ENCODE results near the gene DUSP9.
"Not testable (repeated sequence)": the region's sequence is repeated elsewhere in the genome, so short reads cannot be mapped to it uniquely, and the experiment has no call there.

The DUSP9 gene

DNA sequence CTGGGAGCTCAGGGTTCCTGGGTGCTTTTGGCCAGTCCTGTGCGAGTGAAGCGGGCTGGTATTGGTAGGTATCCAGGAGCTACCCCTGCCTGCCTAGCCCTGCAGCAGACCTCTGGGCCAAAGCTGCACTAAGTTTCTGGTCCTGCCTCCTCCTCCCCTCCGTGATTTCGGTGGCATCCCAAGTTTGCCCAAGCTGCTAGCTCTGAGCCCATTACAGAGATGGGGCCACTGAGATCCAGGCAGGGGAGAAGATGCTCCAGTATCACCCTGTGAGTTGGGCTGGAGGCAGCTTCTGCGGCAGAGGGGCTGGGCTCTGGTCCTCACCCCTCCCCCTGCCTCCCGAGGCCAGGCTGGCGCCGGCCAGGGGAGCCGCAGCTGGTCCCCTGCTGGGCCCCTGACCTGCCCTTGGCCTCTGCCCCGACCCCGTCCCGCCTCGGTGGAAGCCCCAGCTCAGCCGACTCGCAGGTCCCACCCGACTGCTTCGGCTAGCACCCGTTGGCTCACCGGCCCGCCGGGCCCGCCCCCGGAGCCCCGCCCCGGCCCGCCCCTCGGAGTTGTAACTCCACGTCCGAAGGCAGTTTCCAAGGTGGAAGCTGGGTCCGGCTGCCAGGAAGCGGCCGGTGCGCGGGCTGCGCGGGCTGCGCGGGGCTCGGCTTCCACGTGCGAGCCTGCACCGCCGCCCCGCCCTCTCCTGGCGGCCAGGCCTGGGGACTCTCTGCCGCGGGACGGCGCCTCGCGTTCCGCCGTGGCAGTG is at the start of gene DUSP9:
TSS of gene DUSP9 (plus strand) at position 584 of the 754 bp plus-strand sequence. CDS start 751 bp downstream, outside the sequence.
- DNase-seq = no peak

DNA sequence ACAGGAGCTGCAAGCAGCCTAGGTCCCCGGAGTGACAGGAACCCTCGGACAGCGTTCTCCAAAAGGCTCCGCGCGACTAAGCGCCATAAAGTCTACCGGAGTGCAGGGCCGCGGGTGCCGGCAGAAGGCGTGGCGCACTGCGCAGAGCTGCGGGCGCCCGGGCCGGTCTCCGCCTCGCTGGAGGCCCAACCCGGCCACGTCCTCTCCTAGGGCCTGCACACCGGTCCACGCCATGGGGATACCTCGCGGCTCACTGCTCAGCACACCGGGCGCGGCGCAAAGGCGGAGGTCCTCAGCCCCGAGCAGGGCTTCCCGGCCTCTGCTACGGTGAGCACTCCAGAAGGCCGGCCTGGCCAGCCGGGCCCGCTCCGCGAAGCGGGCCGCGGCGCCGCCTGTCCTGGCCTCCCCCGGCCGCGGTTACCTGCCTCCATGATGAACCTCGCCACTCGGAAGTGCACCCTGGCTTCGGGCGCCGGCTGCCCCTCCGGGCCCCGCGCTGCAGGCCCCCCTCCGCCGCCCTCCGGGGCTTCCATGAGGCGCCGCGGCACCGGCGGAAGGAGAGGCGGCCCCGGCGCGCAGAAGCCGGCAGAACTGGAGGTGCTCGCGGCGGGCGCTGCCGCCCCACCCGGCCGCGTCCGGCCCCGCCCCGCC is 48.3 kb upstream of the DUSP9 start, which contains the start of gene CCNQ:
TSS of gene CCNQ (minus strand) at position 599 of the 651 bp plus-strand sequence. CDS start at position 533, 66 bp downstream.
- no peak for DNase-seq

- DNase-seq = peak; percentile 88
Observed at GRCh38 chrX:153599192-153600031, 47.6 kb upstream of the DUSP9 start.

DNA sequence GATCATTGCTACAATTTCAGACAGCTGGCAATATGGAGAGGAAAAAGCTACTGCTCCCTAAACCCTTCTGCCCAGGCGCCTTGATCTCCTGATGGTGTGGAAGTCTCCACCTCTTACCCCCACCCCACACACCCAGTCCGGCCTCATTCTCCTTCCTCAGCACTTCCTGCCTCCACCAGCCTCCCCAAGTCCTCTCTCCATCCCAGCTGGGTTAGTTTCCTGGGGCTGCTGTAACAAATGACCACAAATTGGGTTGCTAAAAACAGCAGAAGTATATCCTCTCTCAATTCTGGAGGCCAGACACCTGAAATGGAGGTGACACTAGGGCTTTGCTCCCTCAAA is 47.0 kb upstream of the DUSP9 start:
- no peak for DNase-seq

- DNase-seq = no peak
Observed at GRCh38 chrX:153600921-153601320, 46.1 kb upstream of the DUSP9 start.

- no peak for DNase-seq
Observed at GRCh38 chrX:153601511-153602110, 45.4 kb upstream of the DUSP9 start.

- no peak for DNase-seq
Observed at GRCh38 chrX:153602601-153603000, 44.4 kb upstream of the DUSP9 start.

- no peak for DNase-seq
Observed at GRCh38 chrX:153603131-153603656, 43.8 kb upstream of the DUSP9 start.

DNA sequence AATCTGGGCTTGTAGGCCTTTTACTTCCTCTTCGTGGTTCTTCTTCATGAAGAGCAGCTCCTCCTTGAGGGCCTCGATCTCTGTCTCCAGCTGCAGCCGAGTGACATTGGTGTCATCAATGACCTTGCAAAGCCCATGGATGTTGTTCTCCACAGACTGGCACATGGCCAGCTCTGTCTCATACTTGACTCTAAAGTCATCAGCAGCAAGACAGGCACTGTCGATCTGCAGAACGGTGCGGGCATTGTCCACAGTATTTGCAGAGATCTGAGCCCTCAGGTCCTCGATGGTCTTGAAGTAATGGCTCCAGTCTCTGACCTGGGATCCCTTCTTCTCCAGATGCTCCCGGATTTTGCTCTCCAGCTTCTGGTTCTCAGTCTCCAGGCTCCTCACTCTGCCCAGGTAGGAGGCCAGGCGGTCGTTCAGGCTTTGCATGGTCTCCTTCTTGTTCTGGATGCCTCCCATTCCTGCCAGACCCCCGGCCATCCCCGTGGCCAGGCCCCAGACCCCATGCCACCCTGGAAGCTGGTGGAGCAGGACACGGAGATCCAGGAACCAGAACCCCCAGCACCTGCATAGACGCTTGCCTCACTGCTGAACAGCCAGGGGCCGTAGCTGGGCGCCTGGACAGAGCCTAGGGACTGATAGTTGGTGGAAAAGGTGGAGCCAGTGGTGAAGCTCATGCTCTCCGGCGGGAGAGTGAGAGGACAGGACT is 42.2 kb upstream of the DUSP9 start:
- DNase-seq = not testable (repeated sequence)

DNA sequence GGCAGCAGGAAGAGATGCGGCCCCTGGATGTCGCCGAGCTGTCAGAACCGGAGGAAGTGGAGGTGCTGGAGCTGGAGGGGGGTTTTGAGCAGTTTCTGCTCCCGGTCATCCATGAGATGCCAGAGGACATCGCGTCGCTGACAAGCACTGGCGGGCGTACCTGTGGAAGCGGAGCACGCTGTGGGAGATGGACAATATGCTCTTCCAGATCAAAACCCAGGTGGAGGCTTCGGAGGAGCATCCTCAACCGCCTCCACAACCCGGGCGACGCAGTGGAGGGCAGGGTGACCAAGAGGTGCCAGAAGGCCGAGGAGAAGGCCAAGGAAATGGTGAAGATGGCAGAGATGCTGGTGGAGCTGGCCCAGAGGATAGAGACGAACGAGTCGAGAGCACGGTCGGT is 40.5 kb upstream of the DUSP9 start:
- no peak for DNase-seq

GRCh38 chrX:153608376-153608775 is 38.6 kb upstream of the DUSP9 start:
- no peak for DNase-seq

DNA sequence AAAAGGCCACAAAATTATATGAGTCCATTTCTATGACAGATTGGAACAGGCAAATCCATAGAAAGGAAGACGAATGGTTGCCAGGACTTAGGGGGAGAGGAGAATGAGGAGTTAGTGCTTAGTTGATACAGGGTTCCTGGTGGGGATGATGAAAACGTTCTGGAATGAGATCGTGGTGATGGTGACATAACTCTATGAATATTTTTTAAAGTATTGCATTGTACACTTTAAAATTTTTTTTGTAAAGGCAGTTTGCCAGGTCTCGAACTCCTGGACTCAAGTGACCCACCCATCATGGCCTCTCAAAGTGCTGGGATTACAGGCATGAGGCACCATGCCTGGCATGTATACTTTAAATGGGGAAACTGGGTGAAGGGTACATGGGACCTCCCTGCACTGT is 38.2 kb upstream of the DUSP9 start:
- no peak for DNase-seq

- DNase-seq = peak; percentile 78
Observed at GRCh38 chrX:153609917-153610835, 36.8 kb upstream of the DUSP9 start.

- no peak for DNase-seq
Observed at GRCh38 chrX:153610836-153611213, 36.2 kb upstream of the DUSP9 start.

GRCh38 chrX:153611298-153612095 is 35.5 kb upstream of the DUSP9 start:
- DNase-seq = no peak

GRCh38 chrX:153612413-153612812 is 34.6 kb upstream of the DUSP9 start:
- no peak for DNase-seq

DNA sequence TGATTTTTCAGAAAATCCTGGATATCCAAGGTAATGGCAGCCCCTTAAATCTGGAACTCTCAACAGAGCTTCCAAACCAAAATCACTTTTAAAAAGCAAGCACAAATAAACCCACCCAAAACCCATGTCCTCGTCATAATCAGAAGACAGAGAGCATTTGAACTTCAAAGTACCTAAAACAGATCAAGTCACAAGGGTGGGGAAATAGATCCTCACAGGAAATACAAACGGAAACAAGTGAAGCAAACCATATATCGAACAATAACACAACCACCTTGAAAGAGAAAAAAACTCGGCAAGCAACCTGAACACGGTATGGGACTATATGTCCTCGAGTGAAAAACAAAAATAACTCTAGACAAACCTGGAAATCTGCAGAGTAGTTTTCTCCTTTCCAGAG is 32.2 kb upstream of the DUSP9 start:
- DNase-seq = no peak

DNA sequence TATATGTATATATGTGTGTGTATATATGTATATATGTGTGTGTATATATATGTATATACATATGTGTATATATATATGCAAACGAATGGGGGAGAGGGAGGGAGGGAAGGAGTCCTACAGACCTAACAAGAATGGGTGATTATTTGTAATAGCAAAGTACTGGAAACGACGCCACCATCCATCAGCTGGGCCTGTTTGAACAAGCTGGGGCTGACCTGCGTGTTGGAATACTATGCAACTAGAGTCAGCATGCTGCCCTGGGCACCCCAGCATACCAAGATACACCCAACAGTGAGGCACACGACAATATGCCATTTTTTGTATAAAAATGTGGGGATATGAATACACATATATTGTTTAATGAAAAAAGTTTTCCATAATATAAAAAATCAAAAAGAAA is 26.4 kb upstream of the DUSP9 start:
- no peak for DNase-seq

DNA sequence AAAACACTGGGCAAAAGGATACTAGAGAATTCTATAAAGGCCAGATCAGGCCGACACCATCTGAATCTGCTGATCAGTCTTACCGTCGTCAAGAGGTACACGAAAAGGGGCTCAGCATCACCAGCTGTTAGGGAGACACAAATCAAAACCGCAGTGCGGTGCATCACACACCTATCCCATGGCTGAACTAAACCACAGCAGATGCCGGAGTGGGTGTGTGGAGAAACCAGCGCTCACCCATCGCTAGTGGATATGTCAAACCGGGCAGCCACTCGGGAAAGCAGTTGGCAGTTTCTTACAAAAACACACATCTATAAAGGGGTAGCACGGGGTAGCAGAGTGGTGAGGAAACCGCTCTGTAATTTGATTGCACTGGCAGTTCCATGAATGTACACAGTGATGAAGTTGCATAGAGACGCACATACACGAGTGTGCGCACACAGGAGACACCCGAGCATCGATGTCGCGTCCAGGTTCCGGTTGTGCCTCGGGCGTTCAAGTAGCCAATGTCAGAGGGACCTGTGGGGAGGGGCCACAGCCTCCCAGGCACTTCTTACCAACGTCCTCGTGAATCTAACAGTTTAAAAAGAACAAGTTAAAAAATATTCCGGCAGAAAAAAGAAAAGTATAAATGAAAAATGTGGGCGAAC is 24.9 kb upstream of the DUSP9 start:
- no peak for DNase-seq
